OCI-LY1 (cell line): ENCODE measurements around the gene EPM2AIP1.
"Not testable (repeated sequence)": the region's sequence is repeated elsewhere in the genome, so short reads cannot be mapped to it uniquely, and the experiment has no call there.

Experiments used
- H2AFZ ChIP-seq: fragments of 200-600 bp; sonication (generic), shearing (Covaris generic); 2 replicates; pipeline ENCODE4 v1.6.0; 2014; ENCODE audit warnings: antibody characterized with exemption, mild to moderate bottlenecking, low read length
- H3F3A ChIP-seq: fragments of 200-600 bp; sonication (generic), shearing (Covaris generic); 2 replicates; pipeline ENCODE4 v1.6.0; 2014; ENCODE audit warnings: mild to moderate bottlenecking, antibody characterized with exemption, low read length, moderate library complexity; ENCODE audit not compliant: insufficient read depth
- H3K27ac ChIP-seq: fragments of 200-600 bp; sonication (generic); 2 replicates; pipeline ENCODE4 v1.5.1; 2014; ENCODE audit warnings: low read length, mixed run types, mild to moderate bottlenecking, low read depth; ENCODE audit not compliant: poor library complexity, severe bottlenecking
- H3K27me3 ChIP-seq: fragments of 200-600 bp; sonication (generic); 2 replicates; pipeline ENCODE4 v1.6.0; 2014; ENCODE audit warnings: antibody characterized with exemption, mild to moderate bottlenecking, low read length, moderate library complexity; ENCODE audit not compliant: insufficient read depth
- H3K36me3 ChIP-seq: fragments of 200-600 bp; sonication (generic); 2 replicates; pipeline ENCODE4 v1.6.1; 2014; ENCODE audit warnings: mild to moderate bottlenecking, antibody characterized with exemption, low read length, moderate library complexity, mixed read lengths; ENCODE audit not compliant: insufficient read depth
- H3K4me1 ChIP-seq: fragments of 200-600 bp; sonication (generic); 2 replicates; pipeline ENCODE4 v1.5.1; 2014; ENCODE audit warnings: mild to moderate bottlenecking, low read length, moderate library complexity; ENCODE audit not compliant: insufficient read depth, severe bottlenecking
- H3K4me2 ChIP-seq: fragments of 200-600 bp; sonication (generic), shearing (Covaris generic); 2 replicates; pipeline ENCODE4 v1.6.1; 2014; ENCODE audit warnings: low read length
- H3K4me3 ChIP-seq: fragments of 200-600 bp; sonication (generic); 2 replicates; pipeline ENCODE4 v1.5.1; 2014; ENCODE audit warnings: low read length, low read depth, mild to moderate bottlenecking, mixed read lengths; ENCODE audit not compliant: poor library complexity, severe bottlenecking
- H3K79me2 ChIP-seq: fragments of 200-600 bp; shearing (Covaris generic); 2 replicates; pipeline ENCODE4 v1.6.1; 2016; ENCODE audit warnings: mixed run types, low read length, mixed read lengths; ENCODE audit not compliant: insufficient read depth
- H3K9ac ChIP-seq: fragments of 200-600 bp; sonication (generic), shearing (Covaris generic); 2 replicates; pipeline ENCODE4 v1.6.1; 2014; ENCODE audit warnings: mild to moderate bottlenecking, low read length, mixed read lengths
- H3K9me2 ChIP-seq: fragments of 200-600 bp; sonication (generic), shearing (Covaris generic); 2 replicates; pipeline ENCODE4 v1.6.1; 2014; ENCODE audit warnings: low read depth, mild to moderate bottlenecking, low read length, mixed read lengths
- H3K9me3 ChIP-seq: fragments of 200-600 bp; shearing (Covaris generic); 2 replicates; pipeline ENCODE4 v1.6.1; 2014; ENCODE audit warnings: low read length, mixed read lengths
- H4K20me1 ChIP-seq: fragments of 200-600 bp; sonication (generic), shearing (Covaris generic); 2 replicates; pipeline ENCODE4 v1.6.0; 2016; ENCODE audit warnings: mild to moderate bottlenecking, low read length; ENCODE audit not compliant: insufficient read depth
- CTCF ChIP-seq: fragments of 200-600 bp; sonication (generic), shearing (Covaris generic); IDR thresholded peaks from 2 replicates; pipeline ENCODE4 v1.5.1; 2017; ENCODE audit warnings: mild to moderate bottlenecking, antibody characterized with exemption, low read length, moderate library complexity, mixed read lengths
- EZH2 ChIP-seq: fragments of 200-600 bp; sonication (generic), shearing (Covaris generic); IDR thresholded peaks from 2 replicates; pipeline ENCODE4 v1.8.0; 2017; ENCODE audit warnings: borderline replicate concordance, mixed run types, mild to moderate bottlenecking, antibody characterized with exemption, low read length, moderate library complexity, mixed read lengths

The EPM2AIP1 gene

GRCh38 chr3:36992806-36993325 is at the start of gene EPM2AIP1:
Gene EPM2AIP1, minus strand, starts transcription at chr3:36993131. Its CDS starts 54 bp downstream, at chr3:36993077.
- peak within 1 kb of the TSS; percentile 71 for H3K4me3 ChIP-seq
- H3K27me3 ChIP-seq: no peaks in the 10 kb centered on the region
- peaks cover 53% of the 10 kb centered on the region for H3K79me2 ChIP-seq
- no peaks in the 10 kb centered on the region for H4K20me1 ChIP-seq
- peaks cover 49% of the 10 kb centered on the region for H3K4me1 ChIP-seq
- H3K27ac ChIP-seq: peak within 1 kb of the TSS; percentile 85
- no peaks in the 10 kb centered on the region for H3K9me2 ChIP-seq
- TF ChIP-seq CTCF: peak; percentile 28; the same call in 1 of the 2 replicates
- TF ChIP-seq EZH2: no peak
- no peaks in the 10 kb centered on the region for H3F3A ChIP-seq
- no peaks in the 10 kb centered on the region for H3K9me3 ChIP-seq
- H2AFZ ChIP-seq: no peak within 1 kb of the TSS
- H3K4me2 ChIP-seq: peak within 1 kb of the TSS; percentile 90
- H3K9ac ChIP-seq: peak within 1 kb of the TSS; percentile 91
- H3K36me3 ChIP-seq: peaks cover 64% of the 10 kb centered on the region

- H3K9ac ChIP-seq: not testable (repeated sequence)
Measured at GRCh38 chr3:37042712-37043111, 49.8 kb upstream of the EPM2AIP1 start.

GRCh38 chr3:37041546-37042195 is 48.7 kb upstream of the EPM2AIP1 start:
- H3F3A ChIP-seq: no peaks in the 10 kb centered on the region
- no peak overlapping the region for H2AFZ ChIP-seq
- no peaks in the 10 kb centered on the region for H3K4me1 ChIP-seq
- no peaks in the 10 kb centered on the region for H4K20me1 ChIP-seq
- H3K79me2 ChIP-seq: no peaks in the 10 kb centered on the region
- H3K9ac ChIP-seq: no peak overlapping the region
- no peak overlapping the region for H3K4me3 ChIP-seq
- H3K9me2 ChIP-seq: no peaks in the 10 kb centered on the region
- TF ChIP-seq EZH2: no peak
- TF ChIP-seq CTCF: no peak
- H3K36me3 ChIP-seq: peaks cover 60% of the 10 kb centered on the region
- no peaks in the 10 kb centered on the region for H3K9me3 ChIP-seq
- no peak overlapping the region for H3K27ac ChIP-seq
- no peak overlapping the region for H3K4me2 ChIP-seq
- H3K27me3 ChIP-seq: no peaks in the 10 kb centered on the region

More at GRCh38 chr3:37042712-37043111, 49.8 kb upstream of the EPM2AIP1 start:
- not testable (repeated sequence) for H3K4me1 ChIP-seq, H3K27ac ChIP-seq, H3K4me2 ChIP-seq, H2AFZ ChIP-seq, H3K9me2 ChIP-seq, H3K79me2 ChIP-seq, H3K9me3 ChIP-seq, H4K20me1 ChIP-seq, H3F3A ChIP-seq, H3K4me3 ChIP-seq, H3K27me3 ChIP-seq
- H3K36me3 ChIP-seq: peaks cover 63% of the 10 kb centered on the region

- Histone ChIP-seq H3K27ac (no peak overlapping the region), H3K4me1 (no peaks in the 10 kb centered on the region), H3K27me3 (no peaks in the 10 kb centered on the region), H2AFZ (no peak overlapping the region), H3K4me3 (no peak overlapping the region), H3K79me2 (no peaks in the 10 kb centered on the region), H4K20me1 (no peaks in the 10 kb centered on the region), H3K9me3 (no peaks in the 10 kb centered on the region), H3F3A (no peaks in the 10 kb centered on the region), H3K36me3 (peaks cover 68% of the 10 kb centered on the region), H3K9me2 (no peaks in the 10 kb centered on the region), H3K9ac (no peak overlapping the region), H3K4me2 (no peak overlapping the region)
- no peak for TF ChIP-seq CTCF
- no peak for TF ChIP-seq EZH2
Measured at GRCh38 chr3:37040231-37040630, 47.3 kb upstream of the EPM2AIP1 start.
